HG03354 (cell line): Measurements from ENCODE around the gene CLIC3.

Experiments
- ATAC-seq: cut with Tn5 transposase; IDR thresholded peaks from one replicate; pipeline ENCODE4 v1.9.1; 2021; ENCODE audit warnings: mild to moderate bottlenecking; ENCODE audit not compliant: unreplicated experiment, poor library complexity, severe bottlenecking

CLIC3 gene

GRCh38 chr9:136984464-136985026 lies 11.8 kb downstream of the CLIC3 start:
- ATAC-seq: no peak

GRCh38 chr9:136983656-136984314 lies 12.6 kb downstream of the CLIC3 start:
- no peak for ATAC-seq

GRCh38 chr9:136983167-136983566 lies 13.2 kb downstream of the CLIC3 start:
- no peak for ATAC-seq

- ATAC-seq: no peak
Measured at GRCh38 chr9:136982232-136983051, 13.9 kb downstream of the CLIC3 start, which contains the start of gene LCNL1. LCNL1 (plus strand) TSS chr9:136982993; CDS start chr9:136983587, 594 bp downstream.

GRCh38 chr9:136981588-136982231 lies 14.7 kb downstream of the CLIC3 start:
- ATAC-seq: no peak

- no peak for ATAC-seq
Measured at GRCh38 chr9:136980669-136981478, 15.5 kb downstream of the CLIC3 start.

- ATAC-seq: no peak
Measured at GRCh38 chr9:136979769-136980587, 16.4 kb downstream of the CLIC3 start.

- no peak for ATAC-seq
Measured at GRCh38 chr9:136978865-136979544, 17.4 kb downstream of the CLIC3 start.

- no peak for ATAC-seq
Measured at GRCh38 chr9:136978073-136978864, 18.1 kb downstream of the CLIC3 start.

- no peak for ATAC-seq
Measured at GRCh38 chr9:136977649-136978072, 18.7 kb downstream of the CLIC3 start.

- no peak for ATAC-seq
Measured at GRCh38 chr9:136977223-136977622, 19.1 kb downstream of the CLIC3 start, which contains the start of gene PTGDS. PTGDS (plus strand) TSS chr9:136977504; CDS start chr9:136977579, 75 bp downstream.

GRCh38 chr9:136975644-136976043 lies 20.7 kb downstream of the CLIC3 start:
- no peak for ATAC-seq

GRCh38 chr9:136974817-136975535 lies 21.4 kb downstream of the CLIC3 start:
- no peak for ATAC-seq

GRCh38 chr9:136973618-136974617 lies 22.4 kb downstream of the CLIC3 start:
- ATAC-seq: no peak

GRCh38 chr9:136972743-136973142 lies 23.6 kb downstream of the CLIC3 start:
- no peak for ATAC-seq
